WTC11 (cell line): ENCODE data around the gene PTPN6. TPM values are rescaled to one million over a fixed set of nuclear protein-coding genes. Genes with fewer than 3 reads are reported as not detected.

Experiments used
- ATAC-seq: fragments of 200-7000 bp; cut with Tn5 transposase; 2 replicates; pipeline ENCODE4 v1.10.0; 2021; ENCODE audit warnings: mild to moderate bottlenecking, moderate library complexity
- CTCF ChIA-PET: fragments of 300-600 bp; sonication (Branson Sonifier 250); formaldehyde crosslinking; loops from one replicate; lab custom pipeline; 2021; ENCODE audit warnings: antibody characterized with exemption; lab: Charles Lee
- POLR2A ChIA-PET: fragments of 350-600 bp; sonication (Branson Sonifier 250); formaldehyde crosslinking; loops from one replicate; lab custom pipeline; 2021; ENCODE audit warnings: antibody characterized with exemption; lab: Charles Lee
- DNase-seq: peaks from one replicate; pipeline ENCODE4 v3.0.0; 2021; ENCODE audit warnings: low spot score
- H3K27ac Mint-ChIP-seq: 2 replicates; pipeline ENCODE4 v1.8.0; 2021; ENCODE audit warnings: mixed read lengths
- H3K27me3 Mint-ChIP-seq: 2 replicates; pipeline ENCODE4 v1.8.0; 2021; ENCODE audit warnings: low read depth, mild to moderate bottlenecking, moderate library complexity, mixed read lengths
- H3K36me3 Mint-ChIP-seq: 2 replicates; pipeline ENCODE4 v1.8.0; 2021; ENCODE audit warnings: mixed read lengths
- H3K4me1 Mint-ChIP-seq: 2 replicates; pipeline ENCODE4 v1.8.0; 2022; ENCODE audit warnings: mixed read lengths
- H3K4me3 Mint-ChIP-seq: 2 replicates; pipeline ENCODE4 v1.8.0; 2021; ENCODE audit warnings: mild to moderate bottlenecking, moderate library complexity, mixed read lengths
- H3K9me3 Mint-ChIP-seq: 2 replicates; pipeline ENCODE4 v1.8.0; 2021; ENCODE audit warnings: mixed read lengths
- ATF6 ChIP-seq: sonication (generic); formaldehyde crosslinking; IDR thresholded peaks from 2 replicates; pipeline ENCODE4 v1.8.1; 2023; ENCODE audit warnings: mild to moderate bottlenecking, missing genetic modification reagents
- ELF4 ChIP-seq: sonication (generic); formaldehyde crosslinking; IDR thresholded peaks from 2 replicates; pipeline ENCODE4 v1.8.1; 2022; ENCODE audit warnings: low read depth, mild to moderate bottlenecking, moderate library complexity, missing genetic modification reagents
- ETV6 ChIP-seq: sonication (generic); formaldehyde crosslinking; IDR thresholded peaks from 2 replicates; pipeline ENCODE4 v1.8.1; 2022; ENCODE audit warnings: mild to moderate bottlenecking, missing genetic modification reagents
- NR1H2 ChIP-seq: sonication (generic); formaldehyde crosslinking; IDR thresholded peaks from 2 replicates; pipeline ENCODE4 v1.9.0; 2021; ENCODE audit warnings: mild to moderate bottlenecking, moderate library complexity, missing genetic modification reagents
- NR2C2 ChIP-seq: sonication (generic); formaldehyde crosslinking; IDR thresholded peaks from 2 replicates; pipeline ENCODE4 v1.8.0; 2022; ENCODE audit warnings: mild to moderate bottlenecking, missing genetic modification reagents
- PREB ChIP-seq: sonication (generic); formaldehyde crosslinking; IDR thresholded peaks from 2 replicates; pipeline ENCODE4 v1.8.1; 2022; ENCODE audit warnings: mild to moderate bottlenecking, missing genetic modification reagents, moderate library complexity, borderline replicate concordance
- SMAD3 ChIP-seq: sonication (generic); formaldehyde crosslinking; IDR thresholded peaks from 2 replicates; pipeline ENCODE4 v1.8.0; 2022; ENCODE audit warnings: missing genetic modification reagents, mild to moderate bottlenecking, borderline replicate concordance
- SOX15 ChIP-seq: fragments of 250-450 bp; sonication (Bioruptor Pico); IDR thresholded peaks from 2 replicates; pipeline ENCODE4 v1.9.0; 2021; ENCODE audit warnings: mild to moderate bottlenecking
- ZMAT4 ChIP-seq: fragments of 250-450 bp; sonication (Bioruptor Pico); IDR thresholded peaks from 2 replicates; pipeline ENCODE4 v1.9.0; 2021; ENCODE audit warnings: mild to moderate bottlenecking
- ZNF416 ChIP-seq: fragments of 250-450 bp; sonication (Bioruptor Pico); IDR thresholded peaks from 2 replicates; pipeline ENCODE4 v1.9.0; 2021; ENCODE audit warnings: mild to moderate bottlenecking, inconsistent platforms
- ZNF512 ChIP-seq: sonication (generic); formaldehyde crosslinking; IDR thresholded peaks from 2 replicates; pipeline ENCODE4 v1.8.1; 2022; ENCODE audit warnings: missing genetic modification reagents, borderline replicate concordance
- total RNA-seq: library from RNA; stranded (reverse); gene quantifications from 3 replicates; pipeline ENCODE4 v1.2.3, GENCODE V29; 2021
- TF ChIP-seq, protein P1 (sequence below): sonication (generic); formaldehyde crosslinking; conservative IDR thresholded peaks from 2 replicates; pipeline ENCODE4 v1.8.1; 2023; ENCODE audit warnings: mild to moderate bottlenecking, low read depth, missing genetic modification reagents, moderate library complexity
- TF ChIP-seq, protein P2 (sequence below): fragments of 200-600 bp; IDR thresholded peaks from 2 replicates; pipeline ENCODE4 v1.8.0; 2022; ENCODE audit warnings: antibody characterized with exemption

The PTPN6 gene
- total RNA-seq, 1 experiment from 2014 or later: 27.1 TPM

DNA sequence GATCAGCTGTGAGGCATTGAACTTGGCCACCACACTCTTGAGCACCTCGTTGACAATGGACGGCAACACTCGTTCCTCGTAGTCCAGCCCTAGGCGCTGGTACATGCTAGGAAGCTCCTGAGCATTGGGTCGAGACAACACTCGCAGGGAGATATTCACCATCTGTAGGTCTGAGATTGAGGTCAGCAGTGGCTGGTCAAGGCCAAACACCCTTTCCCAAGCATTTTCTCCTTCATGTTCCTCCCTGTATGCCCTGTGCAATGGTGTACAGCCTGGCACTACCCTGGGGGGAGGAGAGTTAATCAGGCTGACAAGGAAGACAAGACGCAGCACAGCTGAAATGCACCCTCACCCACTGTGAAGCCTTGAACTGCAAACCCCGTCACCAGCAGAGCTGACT, 17.3 kb downstream of the PTPN6 start (continued):
- TF ChIP-seq ATF6 (CRISPR knock-in tag): no peak
- no peak for TF ChIP-seq PREB (CRISPR knock-in tag)
- no peak for TF ChIP-seq SOX15 (CRISPR knock-in tag)
- TF ChIP-seq ETV6: no peak
- TF ChIP-seq, all 79 proteins: peak for 0

DNA sequence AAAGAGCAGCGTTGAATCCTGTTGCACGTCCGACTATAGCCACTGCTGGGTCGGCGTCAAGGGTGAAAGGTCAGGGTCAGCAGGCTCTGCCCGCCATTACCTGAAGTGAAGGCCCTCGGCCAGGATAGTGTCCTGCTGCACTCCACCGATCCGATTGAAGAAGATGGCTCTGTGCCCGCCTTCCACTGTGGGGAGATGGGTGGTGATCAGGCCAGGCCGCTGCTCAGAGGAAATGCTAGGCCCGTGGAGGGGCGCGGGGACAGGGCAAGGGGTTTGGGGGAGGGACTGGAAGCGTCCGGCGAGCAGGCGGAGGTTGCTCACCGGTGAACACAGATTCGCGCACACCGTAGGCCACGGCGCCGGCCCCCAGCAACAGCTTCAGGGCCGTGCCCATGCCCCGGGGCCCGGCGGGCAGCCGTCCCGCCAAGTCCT, 19.0 kb downstream of the PTPN6 start:
- peak; percentile 14 for ATAC-seq
- POLR2A ChIA-PET: interaction anchor here (1.9 kb wide), 1 partner anchor 26 kb away, joined by 6 read pairs; the partner anchor contains the start of genes C12orf57 and RNU7-1
- no peak for DNase-seq
- Mint-ChIP-seq H3K9me3 (no peaks in the 10 kb centered on the region), H3K4me3 (peak overlapping the region; percentile 100), H3K27ac (peak overlapping the region; percentile 94), H3K36me3 (peaks cover 65% of the 10 kb centered on the region), H3K27me3 (no peaks in the 10 kb centered on the region), H3K4me1 (peaks cover 32% of the 10 kb centered on the region)
- CTCF ChIA-PET: interaction anchor here (1.1 kb wide), 1 partner anchor 101 kb away, joined by 4 read pairs; no protein-coding TSS in a partner anchor
- TF ChIP-seq NR2C2 (CRISPR knock-in tag) (peak; percentile 76; the same call in 1 of the 2 replicates), ZNF512 (CRISPR knock-in tag) (no peak), ELF4 (CRISPR knock-in tag) (0 out of 2 replicates have a peak, but pooled peaks have one; percentile 16), ZNF416 (CRISPR knock-in tag) (0 out of 2 replicates have a peak, but pooled peaks have one; percentile 44)

GRCh38 chr12:6974180-6974579, 23.0 kb downstream of the PTPN6 start:
- ChIA-PET CTCF (interaction anchor here (0.8 to 1.8 kb wide), 3 partner anchors 9 to 102 kb away, joined by 3 to 5 read pairs (median 4); partner anchors contain the start of gene SPSB2), POLR2A (interaction anchor here (1.2 kb wide), 1 partner anchor 44 kb away, joined by 3 read pairs; the partner anchor contains the start of gene LPCAT3)
- H3K4me3 Mint-ChIP-seq: no peak overlapping the region
- H3K9me3 Mint-ChIP-seq: no peaks in the 10 kb centered on the region
- ATAC-seq (no peak), DNase-seq (no peak)
- H3K4me1 Mint-ChIP-seq: peaks cover 13% of the 10 kb centered on the region
- no peak for TF ChIP-seq NR1H2
- no peak for TF ChIP-seq ZMAT4
- TF ChIP-seq, protein P1, sequence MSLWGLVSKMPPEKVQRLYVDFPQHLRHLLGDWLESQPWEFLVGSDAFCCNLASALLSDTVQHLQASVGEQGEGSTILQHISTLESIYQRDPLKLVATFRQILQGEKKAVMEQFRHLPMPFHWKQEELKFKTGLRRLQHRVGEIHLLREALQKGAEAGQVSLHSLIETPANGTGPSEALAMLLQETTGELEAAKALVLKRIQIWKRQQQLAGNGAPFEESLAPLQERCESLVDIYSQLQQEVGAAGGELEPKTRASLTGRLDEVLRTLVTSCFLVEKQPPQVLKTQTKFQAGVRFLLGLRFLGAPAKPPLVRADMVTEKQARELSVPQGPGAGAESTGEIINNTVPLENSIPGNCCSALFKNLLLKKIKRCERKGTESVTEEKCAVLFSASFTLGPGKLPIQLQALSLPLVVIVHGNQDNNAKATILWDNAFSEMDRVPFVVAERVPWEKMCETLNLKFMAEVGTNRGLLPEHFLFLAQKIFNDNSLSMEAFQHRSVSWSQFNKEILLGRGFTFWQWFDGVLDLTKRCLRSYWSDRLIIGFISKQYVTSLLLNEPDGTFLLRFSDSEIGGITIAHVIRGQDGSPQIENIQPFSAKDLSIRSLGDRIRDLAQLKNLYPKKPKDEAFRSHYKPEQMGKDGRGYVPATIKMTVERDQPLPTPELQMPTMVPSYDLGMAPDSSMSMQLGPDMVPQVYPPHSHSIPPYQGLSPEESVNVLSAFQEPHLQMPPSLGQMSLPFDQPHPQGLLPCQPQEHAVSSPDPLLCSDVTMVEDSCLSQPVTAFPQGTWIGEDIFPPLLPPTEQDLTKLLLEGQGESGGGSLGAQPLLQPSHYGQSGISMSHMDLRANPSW (CRISPR knock-in tag): no peak
- no peak for TF ChIP-seq ZNF512 (CRISPR knock-in tag)
- TF ChIP-seq, protein P2, sequence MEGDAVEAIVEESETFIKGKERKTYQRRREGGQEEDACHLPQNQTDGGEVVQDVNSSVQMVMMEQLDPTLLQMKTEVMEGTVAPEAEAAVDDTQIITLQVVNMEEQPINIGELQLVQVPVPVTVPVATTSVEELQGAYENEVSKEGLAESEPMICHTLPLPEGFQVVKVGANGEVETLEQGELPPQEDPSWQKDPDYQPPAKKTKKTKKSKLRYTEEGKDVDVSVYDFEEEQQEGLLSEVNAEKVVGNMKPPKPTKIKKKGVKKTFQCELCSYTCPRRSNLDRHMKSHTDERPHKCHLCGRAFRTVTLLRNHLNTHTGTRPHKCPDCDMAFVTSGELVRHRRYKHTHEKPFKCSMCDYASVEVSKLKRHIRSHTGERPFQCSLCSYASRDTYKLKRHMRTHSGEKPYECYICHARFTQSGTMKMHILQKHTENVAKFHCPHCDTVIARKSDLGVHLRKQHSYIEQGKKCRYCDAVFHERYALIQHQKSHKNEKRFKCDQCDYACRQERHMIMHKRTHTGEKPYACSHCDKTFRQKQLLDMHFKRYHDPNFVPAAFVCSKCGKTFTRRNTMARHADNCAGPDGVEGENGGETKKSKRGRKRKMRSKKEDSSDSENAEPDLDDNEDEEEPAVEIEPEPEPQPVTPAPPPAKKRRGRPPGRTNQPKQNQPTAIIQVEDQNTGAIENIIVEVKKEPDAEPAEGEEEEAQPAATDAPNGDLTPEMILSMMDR: no peak
- TF ChIP-seq SMAD3 (CRISPR knock-in tag): no peak
- H3K27me3 Mint-ChIP-seq: no peaks in the 10 kb centered on the region
- no peak overlapping the region for H3K27ac Mint-ChIP-seq
- peaks cover 60% of the 10 kb centered on the region for H3K36me3 Mint-ChIP-seq
